GM19043 (cell line): ENCODE measurements around the gene ZC3H11A.
"Not testable (repeated sequence)": the region's sequence is repeated elsewhere in the genome, so short reads cannot be mapped to it uniquely, and the experiment has no call there.

Experiments
- ATAC-seq: cut with Tn5 transposase; IDR thresholded peaks from one replicate; pipeline ENCODE4 v1.9.1; 2021; ENCODE audit warnings: low read depth; ENCODE audit not compliant: unreplicated experiment

The ZC3H11A gene

GRCh38 chr1:203778789-203779188 is 16.6 kb upstream of the ZC3H11A start:
- ATAC-seq = no peak

DNA sequence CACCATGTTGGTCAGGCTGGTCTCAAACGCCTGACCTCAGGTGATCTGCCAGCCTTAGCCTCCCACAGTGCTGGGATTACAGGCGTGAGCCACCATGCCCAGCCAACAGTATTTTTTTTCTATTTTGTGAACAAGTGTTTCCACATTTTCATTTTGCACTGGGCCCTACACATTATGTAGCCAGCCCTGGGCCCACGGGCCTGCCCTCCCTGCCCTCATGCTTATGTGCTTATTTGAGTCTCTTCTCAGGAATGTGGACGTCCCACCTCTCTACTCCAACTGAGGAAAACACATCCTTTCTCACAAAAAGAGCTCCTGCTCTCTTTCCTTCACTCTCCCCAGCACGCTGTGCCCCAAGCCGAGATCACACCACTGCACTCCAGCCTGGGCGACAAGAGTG is 13.5 kb upstream of the ZC3H11A start:
- ATAC-seq = no peak

- ATAC-seq = no peak
These were observed 5.5 kb upstream of the ZC3H11A start for GRCh38 chr1:203789966-203790365.

DNA sequence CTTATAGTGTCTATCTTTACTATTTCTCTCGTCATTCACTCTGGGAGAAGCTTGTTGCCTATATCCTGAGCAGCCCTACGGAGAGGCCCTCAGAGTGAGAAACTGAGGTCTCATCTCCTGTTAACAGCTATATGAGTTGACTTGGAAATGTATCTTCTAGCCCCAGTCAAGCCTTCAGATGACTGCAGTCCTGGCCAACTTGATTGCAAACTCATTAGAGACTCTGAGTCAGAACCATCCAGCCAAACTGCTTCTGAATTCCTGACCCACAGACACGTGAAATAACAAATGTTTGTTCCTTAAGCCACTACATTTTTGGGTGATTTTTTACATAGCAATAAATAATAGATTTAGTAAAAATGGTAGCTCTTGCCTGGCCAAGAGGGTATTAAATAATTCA is 3.9 kb upstream of the ZC3H11A start:
- no peak for ATAC-seq

- ATAC-seq = no peak
These were observed 2.9 kb upstream of the ZC3H11A start for GRCh38 chr1:203792486-203792885.

GRCh38 chr1:203793561-203793960 is 1.9 kb upstream of the ZC3H11A start:
- not testable (repeated sequence) for ATAC-seq

GRCh38 chr1:203794764-203795440 is 521 bp upstream of the ZC3H11A start:
- ATAC-seq = no peak

DNA sequence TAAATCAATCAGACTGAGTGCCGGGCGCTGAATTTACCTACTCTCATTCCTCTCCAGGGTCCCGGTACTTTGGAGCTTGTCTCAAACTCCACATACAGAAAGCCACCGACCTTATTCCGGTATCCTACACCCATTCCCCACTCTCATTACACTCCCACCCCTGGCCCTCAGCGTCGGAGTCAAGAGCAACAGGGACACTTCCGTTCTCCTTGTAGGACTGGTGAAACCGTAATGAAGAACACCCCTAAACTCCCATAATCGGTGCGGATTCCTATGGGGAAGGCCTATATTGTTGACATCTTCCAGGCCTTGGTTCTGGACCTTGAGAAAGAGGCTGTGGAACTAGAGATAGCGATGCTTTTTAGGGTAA is 798 bp downstream of the ZC3H11A start:
- no peak for ATAC-seq

DNA sequence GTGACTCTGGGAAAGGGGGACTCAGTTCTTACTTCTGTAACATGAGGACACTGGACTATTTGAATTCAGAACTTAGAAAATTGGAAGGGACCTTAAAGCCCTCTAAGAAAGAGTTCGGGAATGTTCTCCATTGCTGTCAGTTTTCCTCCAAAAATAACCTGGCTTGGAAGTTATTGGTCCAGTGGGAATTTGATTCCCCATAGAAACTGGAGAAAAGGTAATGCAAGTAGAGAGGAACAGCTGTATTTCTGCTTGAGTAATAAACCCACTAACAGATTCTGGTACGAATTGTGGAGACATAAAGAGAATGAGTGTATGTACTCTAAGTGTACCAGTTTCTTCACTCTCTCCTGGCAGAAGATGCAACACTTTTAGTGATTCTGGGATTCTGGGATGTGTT is 1.8 kb downstream of the ZC3H11A start:
- no peak for ATAC-seq

DNA sequence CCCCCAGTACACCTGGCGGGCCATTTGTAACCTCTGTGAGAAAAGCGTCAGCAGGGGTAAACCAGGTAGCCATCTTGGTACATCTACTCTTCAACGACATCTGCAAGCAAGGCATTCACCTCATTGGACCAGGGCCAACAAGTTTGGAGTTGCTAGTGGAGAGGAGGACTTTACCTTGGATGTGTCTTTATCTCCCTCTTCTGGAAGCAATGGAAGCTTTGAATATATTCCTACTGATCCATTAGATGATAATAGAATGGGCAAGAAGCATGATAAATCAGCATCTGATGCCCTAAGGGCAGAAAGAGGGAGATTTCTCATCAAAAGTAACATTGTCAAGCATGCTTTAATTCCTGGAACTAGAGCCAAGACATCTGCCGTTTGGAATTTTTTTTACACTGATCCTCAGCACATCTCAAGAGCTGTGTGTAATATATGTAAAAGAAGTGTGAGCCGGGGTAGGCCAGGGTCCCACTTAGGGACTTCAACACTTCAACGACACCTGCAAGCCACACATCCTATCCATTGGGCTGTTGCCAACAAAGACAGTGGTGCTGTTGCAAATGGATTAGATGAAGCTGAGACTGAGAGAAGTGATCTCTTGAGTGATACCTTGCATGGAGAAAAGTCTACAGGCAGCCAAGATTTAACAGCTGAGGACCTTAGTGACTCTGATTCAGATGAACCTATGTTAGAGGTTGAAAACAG is 2.7 kb downstream of the ZC3H11A start:
- ATAC-seq = no peak

- ATAC-seq = no peak
These were observed 3.7 kb downstream of the ZC3H11A start for GRCh38 chr1:203799157-203799556.

GRCh38 chr1:203799971-203800370 is 4.5 kb downstream of the ZC3H11A start:
- no peak for ATAC-seq

DNA sequence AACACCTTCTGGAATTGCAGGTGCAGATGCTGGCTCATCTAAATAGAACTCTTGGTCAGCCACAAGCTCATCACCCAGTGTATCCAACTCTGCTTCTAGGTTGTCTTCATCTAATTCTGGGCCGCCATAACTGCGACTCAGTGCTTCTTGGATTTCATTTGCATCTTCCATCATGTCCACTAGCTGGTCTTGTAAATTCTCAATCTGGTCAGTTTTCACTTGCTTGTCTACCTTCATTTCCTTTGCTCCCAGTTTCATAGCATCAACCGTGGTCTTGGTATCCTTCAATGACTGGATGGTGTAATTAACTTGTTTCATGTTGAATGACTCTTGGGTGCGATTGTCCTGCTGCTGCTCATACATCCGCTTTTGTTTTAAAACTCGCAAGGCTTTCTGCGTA is 10.3 kb downstream of the ZC3H11A start:
- no peak for ATAC-seq

- ATAC-seq = no peak
These were observed 11.8 kb downstream of the ZC3H11A start for GRCh38 chr1:203807196-203807595.

DNA sequence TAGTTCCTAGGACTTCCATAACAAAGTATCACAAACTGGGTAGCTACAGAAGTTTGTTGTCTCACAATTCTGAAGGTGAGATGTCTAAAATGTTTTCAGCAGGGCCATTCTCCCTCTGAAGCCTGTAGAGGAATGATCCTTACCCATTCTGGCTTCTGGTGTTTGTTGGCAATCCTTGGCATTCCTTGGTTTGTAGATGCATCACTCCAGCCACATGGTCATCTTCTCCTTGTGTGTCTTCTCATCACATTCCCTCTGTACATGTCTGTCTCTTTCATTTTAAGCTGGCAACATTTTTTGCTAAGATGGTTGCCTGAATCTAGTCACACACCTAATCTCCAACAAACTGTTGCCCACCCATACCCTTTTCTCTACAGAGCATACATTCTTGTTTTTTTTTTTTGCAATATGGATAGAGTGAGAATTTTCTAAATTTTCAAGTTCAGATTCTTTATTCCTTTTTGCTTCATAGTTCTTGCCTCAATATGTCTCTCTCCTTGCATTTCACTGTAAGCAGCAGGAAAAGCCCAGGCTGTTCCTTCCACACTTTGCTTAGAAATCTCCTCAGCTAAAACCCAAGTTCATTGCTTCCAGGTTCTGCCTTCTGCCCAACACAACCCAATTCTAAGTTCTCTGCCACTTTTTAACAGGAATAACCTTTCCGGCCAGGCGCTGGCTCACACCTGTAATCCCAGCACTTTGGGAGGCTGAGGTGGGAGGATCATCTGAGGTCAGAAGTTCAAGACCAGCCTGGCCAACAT is 18.3 kb downstream of the ZC3H11A start:
- ATAC-seq = no peak

DNA sequence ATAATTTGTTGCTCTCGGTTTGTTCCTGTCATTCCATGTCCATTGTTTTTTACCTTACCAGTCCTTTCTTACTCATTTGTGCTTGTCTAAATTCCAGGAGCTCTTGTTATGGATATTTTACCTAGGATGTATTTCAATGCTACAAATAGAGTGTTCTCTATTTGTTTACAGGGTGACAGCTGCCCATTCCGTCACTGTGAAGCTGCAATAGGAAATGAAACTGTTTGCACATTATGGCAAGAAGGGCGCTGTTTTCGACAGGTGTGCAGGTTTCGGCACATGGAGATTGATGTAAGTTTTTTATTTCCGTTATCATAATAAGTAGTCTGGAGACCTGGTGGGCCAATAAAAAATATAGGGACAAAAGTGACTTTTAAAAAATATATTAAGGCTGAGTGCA is 23.0 kb downstream of the ZC3H11A start:
- no peak for ATAC-seq

DNA sequence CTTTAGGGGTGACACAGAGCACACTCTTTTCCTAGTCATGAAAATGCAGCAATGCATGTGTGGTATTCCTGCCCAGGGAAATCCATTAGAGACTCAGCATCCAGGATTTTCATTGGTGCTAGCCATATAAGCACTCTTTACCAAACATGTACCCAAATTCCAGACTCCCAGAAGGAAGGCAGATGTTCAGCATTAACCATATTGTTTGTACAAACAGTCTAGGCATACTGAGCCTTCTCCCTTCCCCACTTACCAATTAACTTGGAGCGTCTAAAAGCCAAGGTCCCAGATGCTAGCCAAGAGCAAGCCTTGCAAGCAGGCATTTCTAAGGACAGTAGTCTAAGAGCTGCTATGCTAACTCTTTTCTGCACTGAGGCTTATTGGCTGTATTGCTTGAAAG is 27.9 kb downstream of the ZC3H11A start:
- ATAC-seq = no peak

DNA sequence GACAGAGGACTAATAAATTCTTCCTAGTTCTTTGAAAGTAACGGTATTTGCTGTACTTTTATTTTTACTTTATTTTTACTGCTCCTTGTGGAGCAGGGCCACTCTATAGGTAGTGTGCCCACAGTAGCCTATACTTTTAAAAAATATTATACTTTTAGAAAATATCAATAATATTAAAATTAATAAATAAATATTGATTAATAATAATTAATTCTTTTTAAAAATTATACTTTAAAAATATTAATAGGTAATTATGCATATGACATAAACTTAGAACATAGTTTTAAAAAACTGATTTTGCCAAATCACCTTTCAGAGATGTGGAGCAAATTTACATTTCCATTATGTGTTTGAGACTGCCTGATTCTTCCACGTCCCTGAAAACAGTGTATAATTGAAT is 30.8 kb downstream of the ZC3H11A start:
- ATAC-seq = no peak

GRCh38 chr1:203828002-203828401 is 32.6 kb downstream of the ZC3H11A start:
- ATAC-seq = no peak

DNA sequence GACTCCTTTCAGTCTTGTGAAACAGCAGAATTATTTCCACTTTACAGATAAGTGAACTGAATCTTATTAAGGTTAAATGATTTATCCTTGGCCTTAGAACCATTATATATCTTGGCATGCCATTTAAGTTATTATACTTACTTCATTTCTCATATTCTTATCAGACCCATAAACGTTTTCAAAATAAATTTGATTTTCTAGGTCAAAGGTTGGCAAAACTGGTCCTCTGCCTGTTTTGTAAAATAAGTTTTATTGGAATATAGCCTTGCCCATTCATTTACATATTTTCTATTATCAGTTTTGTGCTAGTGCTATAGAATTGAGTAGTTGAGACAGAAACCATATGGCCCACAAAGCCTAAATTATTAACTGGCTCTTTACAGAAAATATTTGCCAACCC is 33.1 kb downstream of the ZC3H11A start:
- ATAC-seq = no peak

- not testable (repeated sequence) for ATAC-seq
These were observed 33.8 kb downstream of the ZC3H11A start for GRCh38 chr1:203829247-203829646.

DNA sequence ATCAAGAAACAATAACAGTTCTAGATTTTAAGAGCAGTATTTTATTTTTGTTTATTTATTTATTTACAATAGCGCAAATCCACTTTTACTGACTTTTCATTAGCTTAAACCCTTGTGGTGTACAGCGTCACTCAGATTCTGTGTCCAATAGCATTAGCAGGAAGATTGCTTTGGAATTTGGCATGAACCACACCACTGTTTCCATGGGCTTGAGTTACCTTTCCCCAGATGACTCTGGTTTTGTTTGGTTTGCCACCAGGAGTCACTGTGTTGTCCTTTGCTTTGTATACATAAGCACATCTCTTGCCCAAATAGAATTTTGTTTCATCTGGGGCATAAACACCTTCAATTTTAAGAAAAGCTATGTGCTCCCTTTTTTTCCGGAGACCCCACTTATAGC is 40.1 kb downstream of the ZC3H11A start:
- no peak for ATAC-seq
